Stimulated activated CD4-positive, alpha-beta T cell treated with anti-CD3 and anti-CD28 coated beads, Interleukin-1b, Interleukin-23, amount 100 ng/mL, for 24 hours (primary cell): ENCODE measurements around the gene TRIM49C.
"Not testable (repeated sequence)": the region's sequence is repeated elsewhere in the genome, so short reads cannot be mapped to it uniquely, and the experiment has no call there.

Experiments
- DNase-seq, 4 experiments: peaks; one replicate each; pipeline ENCODE4 v3.0.0-alpha.2; 2020; ENCODE audit warnings: low read depth in 4 of 4, low spot score in 1 of 4

The TRIM49C gene, protein sequence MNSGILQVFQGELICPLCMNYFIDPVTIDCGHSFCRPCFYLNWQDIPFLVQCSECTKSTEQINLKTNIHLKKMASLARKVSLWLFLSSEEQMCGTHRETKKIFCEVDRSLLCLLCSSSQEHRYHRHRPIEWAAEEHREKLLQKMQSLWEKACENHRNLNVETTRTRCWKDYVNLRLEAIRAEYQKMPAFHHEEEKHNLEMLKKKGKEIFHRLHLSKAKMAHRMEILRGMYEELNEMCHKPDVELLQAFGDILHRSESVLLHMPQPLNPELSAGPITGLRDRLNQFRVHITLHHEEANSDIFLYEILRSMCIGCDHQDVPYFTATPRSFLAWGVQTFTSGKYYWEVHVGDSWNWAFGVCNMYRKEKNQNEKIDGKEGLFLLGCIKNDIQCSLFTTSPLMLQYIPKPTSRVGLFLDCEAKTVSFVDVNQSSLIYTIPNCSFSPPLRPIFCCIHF

GRCh38 chr11:90030806-90031205 is at the start of gene TRIM49C:
Gene TRIM49C, plus strand, starts transcription at chr11:90031106. Its CDS starts 4,106 bp downstream, at chr11:90035212.
- not testable (repeated sequence) for DNase-seq

DNA sequence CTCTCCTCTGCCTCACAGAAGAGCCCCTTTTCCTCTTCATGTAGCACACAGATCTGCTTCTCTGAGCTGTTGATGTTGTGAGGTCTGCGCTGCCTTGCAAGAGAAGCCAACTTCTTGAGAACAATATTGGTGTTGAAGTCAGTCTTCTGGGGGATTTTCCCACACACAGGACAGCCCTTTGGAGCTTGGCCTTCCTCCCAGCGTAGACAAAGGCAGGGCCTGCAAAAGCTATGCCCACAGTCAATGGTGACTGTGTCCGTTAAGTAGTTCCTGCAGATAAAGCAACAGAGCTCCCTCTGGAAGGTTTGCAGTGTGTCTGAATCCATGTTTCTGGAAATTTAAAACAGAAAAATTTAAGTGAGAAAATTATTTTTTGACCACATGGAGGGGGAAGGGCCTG is 6.7 kb upstream of the TRIM49C start:
- DNase-seq: not testable (repeated sequence)

DNA sequence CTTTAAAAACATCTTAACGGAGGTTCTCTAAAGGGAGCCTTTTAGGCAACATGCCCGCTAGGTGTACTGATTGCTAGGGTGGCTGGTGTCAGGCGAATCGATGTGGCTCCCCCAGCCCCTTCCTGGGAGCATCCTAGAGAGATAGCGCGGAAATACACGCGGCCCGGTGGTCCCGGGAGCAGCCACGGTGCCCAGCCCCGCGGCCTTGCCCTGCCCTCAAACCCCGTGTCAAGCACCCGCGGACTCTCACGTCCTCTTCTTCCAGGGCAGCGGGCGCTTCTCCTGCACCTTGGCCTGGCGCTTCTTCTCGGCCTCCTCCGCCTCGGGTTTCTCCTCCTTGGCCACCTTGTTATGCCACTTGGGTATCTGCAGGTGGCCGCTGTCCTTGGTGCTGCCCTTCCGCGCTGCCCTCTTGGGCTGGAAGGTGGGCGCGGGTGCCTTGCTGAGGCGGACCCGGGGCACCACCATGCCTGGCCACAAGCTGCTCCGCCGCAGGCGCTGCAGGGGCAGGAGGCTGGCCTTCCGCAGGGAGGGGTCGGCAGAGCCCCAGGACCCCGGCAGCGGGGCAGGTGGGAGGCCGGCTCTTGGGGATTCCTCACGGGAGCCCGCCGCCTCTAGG is 20.8 kb downstream of the TRIM49C start:
- not testable (repeated sequence) for DNase-seq

DNA sequence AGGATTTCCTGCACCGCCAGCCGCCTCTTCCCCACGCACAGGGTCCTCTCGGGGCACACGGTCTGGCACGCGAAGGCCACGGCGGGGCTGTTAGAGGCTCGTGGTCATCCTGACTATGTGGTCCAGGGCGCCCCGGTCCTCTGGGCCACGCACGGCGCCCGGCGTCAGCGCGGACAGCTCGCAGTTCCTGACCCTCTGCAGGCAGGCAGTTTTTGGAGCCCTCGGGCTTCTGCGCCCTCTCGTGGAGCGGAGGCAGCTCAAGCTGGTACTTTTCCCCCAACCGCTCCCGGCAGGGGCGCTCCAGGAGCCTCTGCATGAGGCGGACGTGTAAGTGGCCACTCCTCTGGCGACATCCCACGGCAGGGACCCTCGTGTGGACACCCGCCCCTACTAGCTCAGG is 21.4 kb downstream of the TRIM49C start:
- DNase-seq: not testable (repeated sequence)

GRCh38 chr11:90053545-90053944 is 22.6 kb downstream of the TRIM49C start:
- not testable (repeated sequence) for DNase-seq

DNA sequence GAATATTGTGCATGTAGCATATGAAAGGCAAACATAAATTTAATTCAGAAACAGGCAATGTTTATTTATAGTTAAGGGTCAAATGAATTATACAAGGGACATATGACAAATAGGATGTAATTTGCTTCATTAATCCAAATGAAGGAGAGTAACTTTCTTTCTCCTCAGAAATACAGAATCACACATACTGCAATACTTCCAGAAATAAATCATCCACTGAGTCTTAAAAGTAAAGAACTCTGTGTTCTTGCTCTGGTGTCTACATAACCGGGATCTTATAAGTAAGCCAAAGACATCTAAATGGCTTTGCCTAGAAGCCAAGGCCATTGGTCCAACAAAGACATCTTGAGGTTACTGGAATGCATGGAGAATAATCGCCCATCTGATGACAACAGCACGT is 54.7 kb downstream of the TRIM49C start, which contains the start of gene UBTFL1:
TSS of gene UBTFL1 (plus strand) at position 301 of the 400 bp plus-strand sequence. CDS start at position 301, 0 bp downstream.
- DNase-seq: not testable (repeated sequence)

GRCh38 chr11:90088731-90089130 is 57.8 kb downstream of the TRIM49C start:
- DNase-seq: not testable (repeated sequence)
